GM21367 (cell line): ENCODE results near the gene GPN1.
"Not testable (repeated sequence)": the region's sequence is repeated elsewhere in the genome, so short reads cannot be mapped to it uniquely, and the experiment has no call there.

Experiments
- ATAC-seq: cut with Tn5 transposase; IDR thresholded peaks from one replicate; pipeline ENCODE4 v1.9.1; 2021; ENCODE audit not compliant: unreplicated experiment

Gene GPN1

GRCh38 chr2:27667446-27667845, 38.6 kb downstream of the GPN1 start:
- no peak for ATAC-seq

DNA sequence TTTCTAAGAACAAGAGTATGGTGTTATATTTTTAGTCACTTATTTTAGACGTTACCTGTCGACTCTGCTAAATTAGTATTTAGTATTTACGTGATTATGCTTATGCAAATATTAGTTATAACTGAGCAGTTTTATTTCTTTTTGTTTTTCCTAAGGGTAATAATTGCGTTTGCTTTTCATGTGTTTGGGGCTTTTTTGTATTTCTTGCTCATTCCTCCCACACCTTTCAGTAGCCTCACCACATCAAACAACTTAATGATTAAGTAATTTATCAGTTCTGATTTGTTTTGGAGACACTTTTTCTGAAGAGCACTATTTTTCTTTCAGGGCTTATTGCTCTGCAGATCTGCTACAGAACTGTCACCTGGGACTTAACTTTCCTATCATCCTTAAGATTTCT, 42.4 kb downstream of the GPN1 start:
- ATAC-seq: no peak

- no peak for ATAC-seq
These were observed 44.1 kb downstream of the GPN1 start for GRCh38 chr2:27672723-27673486.

DNA sequence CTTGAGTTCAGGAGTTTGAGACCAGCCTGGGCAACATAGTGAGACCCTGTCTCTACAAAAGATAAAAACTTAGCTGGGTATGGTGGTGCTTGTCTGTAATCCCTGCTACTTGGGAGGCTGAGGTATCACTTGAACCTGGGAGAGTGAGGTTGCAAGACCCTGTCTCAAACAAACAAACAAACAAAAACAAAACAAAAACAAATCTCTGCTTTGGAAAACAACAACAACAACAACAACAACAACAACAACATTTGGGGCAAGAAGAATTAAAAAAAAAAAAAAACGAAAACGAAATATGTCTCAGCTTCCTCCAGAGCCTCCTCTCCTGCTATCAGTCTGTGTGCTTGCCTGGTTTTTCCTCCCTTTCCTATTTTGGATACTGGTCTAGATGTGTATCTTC, 51.7 kb downstream of the GPN1 start:
- no peak for ATAC-seq

- no peak for ATAC-seq
These were observed 53.0 kb downstream of the GPN1 start for GRCh38 chr2:27681841-27682240.

DNA sequence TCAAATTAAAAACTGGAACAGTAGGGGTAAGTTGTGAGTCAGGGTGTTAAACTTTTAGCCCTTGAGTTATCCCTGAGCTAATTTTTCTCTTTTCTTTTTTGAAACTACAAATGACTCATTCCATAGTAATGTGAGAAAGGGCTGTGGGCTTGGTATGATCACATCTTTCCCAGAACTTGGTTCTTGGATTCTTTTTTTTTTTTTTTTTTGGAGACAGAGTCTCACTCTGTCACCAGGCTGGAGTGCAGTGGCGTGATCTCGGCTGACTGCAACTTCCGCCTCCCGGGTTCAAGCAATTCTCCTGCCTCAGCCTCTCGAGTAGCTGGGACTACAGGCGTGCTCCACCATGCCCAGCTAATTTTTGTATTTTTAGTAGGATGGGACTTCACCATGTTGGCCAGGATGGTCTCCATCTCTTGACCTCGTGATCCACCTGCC, 53.5 kb downstream of the GPN1 start:
- not testable (repeated sequence) for ATAC-seq

GRCh38 chr2:27683390-27684071, 54.7 kb downstream of the GPN1 start:
- no peak for ATAC-seq

DNA sequence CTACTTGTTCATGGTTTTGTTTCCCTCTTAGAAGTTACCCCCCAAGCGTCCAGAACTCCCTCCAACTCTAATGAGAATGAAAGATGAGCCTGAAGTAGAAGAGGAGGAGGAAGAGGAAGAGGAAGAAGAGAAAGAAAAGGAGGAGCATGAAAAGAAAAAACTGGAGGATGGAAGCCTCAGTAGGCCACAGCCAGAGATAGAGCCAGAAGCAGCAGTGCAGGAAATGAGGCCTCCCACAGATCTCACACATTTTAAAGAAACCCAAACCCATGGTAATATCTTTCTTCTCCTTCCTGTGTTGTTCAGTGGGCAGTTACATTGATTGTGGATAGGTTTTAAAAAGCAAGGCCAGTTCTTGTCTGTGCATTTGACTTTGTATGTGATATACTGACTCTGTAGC, 56.2 kb downstream of the GPN1 start:
- not testable (repeated sequence) for ATAC-seq

DNA sequence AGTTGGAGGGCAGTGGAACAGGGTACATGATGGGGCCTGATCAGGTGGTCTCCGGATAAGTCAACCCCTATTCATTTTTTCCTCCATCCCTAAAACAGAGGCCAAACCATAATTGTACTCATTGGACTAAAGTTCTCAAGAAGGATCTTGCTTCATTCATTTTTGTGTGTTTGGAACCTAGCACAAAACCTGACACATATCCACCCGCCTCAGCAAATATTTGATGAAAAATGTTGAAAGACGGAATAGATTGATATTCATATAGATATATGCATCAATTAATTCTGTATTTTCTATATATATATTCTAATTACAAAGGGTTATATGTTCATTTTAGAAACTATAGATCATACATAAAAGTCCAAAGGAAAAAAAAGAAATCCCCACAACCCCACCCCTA, 56.7 kb downstream of the GPN1 start:
- ATAC-seq: no peak

- ATAC-seq: no peak
These were observed 58.4 kb downstream of the GPN1 start for GRCh38 chr2:27687232-27687631.

GRCh38 chr2:27689424-27689823, 60.6 kb downstream of the GPN1 start:
- ATAC-seq: no peak

DNA sequence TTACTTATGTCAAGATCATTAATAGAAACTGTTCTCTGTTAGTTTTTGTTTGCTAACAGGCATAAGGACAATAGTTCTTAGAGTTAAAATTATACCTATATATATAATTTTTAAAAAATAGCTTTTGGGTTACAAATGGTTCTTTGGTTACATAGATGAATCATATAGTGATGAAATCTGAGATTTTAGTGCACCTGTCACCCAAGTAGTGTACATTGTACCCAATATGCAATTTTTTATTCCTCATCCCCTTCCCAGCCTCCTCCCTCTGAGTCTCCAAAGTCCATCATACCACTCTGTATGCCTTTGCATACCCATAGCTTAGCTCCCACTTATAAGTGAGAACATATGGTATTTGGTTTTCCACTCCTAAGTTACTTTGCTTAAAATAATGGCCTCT, 61.2 kb downstream of the GPN1 start:
- no peak for ATAC-seq

GRCh38 chr2:27697660-27698059, 68.8 kb downstream of the GPN1 start:
- ATAC-seq: no peak
